Fibroblast of the conjunctiva (primary cell): Measurements from ENCODE around the gene CCDC85A.

Experiments
- DNase-seq: peaks from one replicate; pipeline ENCODE4 v3.0.0-alpha.2; 2010; ENCODE audit warnings: low read depth

Gene CCDC85A

GRCh38 chr2:56309626-56310170 lies 125.9 kb downstream of the CCDC85A start:
- no peak for DNase-seq

- no peak for DNase-seq
These were observed 129.7 kb downstream of the CCDC85A start for GRCh38 chr2:56313500-56313921.

- DNase-seq, result no peak
These were observed 130.6 kb downstream of the CCDC85A start for GRCh38 chr2:56314371-56314770.

- DNase-seq, result no peak
These were observed 131.0 kb downstream of the CCDC85A start for GRCh38 chr2:56314796-56315195.

- peak; percentile 6 for DNase-seq
These were observed 131.6 kb downstream of the CCDC85A start for GRCh38 chr2:56315376-56315775.

- no peak for DNase-seq
These were observed 132.2 kb downstream of the CCDC85A start for GRCh38 chr2:56316011-56316410.

GRCh38 chr2:56318147-56318546 lies 134.4 kb downstream of the CCDC85A start:
- no peak for DNase-seq

GRCh38 chr2:56325661-56326345 lies 142.0 kb downstream of the CCDC85A start:
- no peak for DNase-seq

GRCh38 chr2:56326346-56326741 lies 142.6 kb downstream of the CCDC85A start:
- no peak for DNase-seq

- no peak for DNase-seq
These were observed 148.0 kb downstream of the CCDC85A start for GRCh38 chr2:56331810-56332209.

- DNase-seq, result no peak
These were observed 150.2 kb downstream of the CCDC85A start for GRCh38 chr2:56333812-56334485.

GRCh38 chr2:56334622-56335021 lies 150.8 kb downstream of the CCDC85A start:
- DNase-seq, result no peak

- no peak for DNase-seq
These were observed 151.3 kb downstream of the CCDC85A start for GRCh38 chr2:56335101-56335500.

GRCh38 chr2:56337342-56337741 lies 153.6 kb downstream of the CCDC85A start:
- no peak for DNase-seq

GRCh38 chr2:56338232-56338631 lies 154.4 kb downstream of the CCDC85A start:
- DNase-seq, result no peak

- no peak for DNase-seq
These were observed 161.0 kb downstream of the CCDC85A start for GRCh38 chr2:56344771-56345170.

- no peak for DNase-seq
These were observed 164.1 kb downstream of the CCDC85A start for GRCh38 chr2:56347881-56348280.

- DNase-seq, result no peak
These were observed 164.8 kb downstream of the CCDC85A start for GRCh38 chr2:56348392-56349210.

- DNase-seq, result no peak
These were observed 174.0 kb downstream of the CCDC85A start for GRCh38 chr2:56357655-56358295.

- DNase-seq, result no peak
These were observed 178.1 kb downstream of the CCDC85A start for GRCh38 chr2:56361844-56362243.

- DNase-seq, result no peak
These were observed 181.1 kb downstream of the CCDC85A start for GRCh38 chr2:56364902-56365301.

GRCh38 chr2:56369316-56369715 lies 185.5 kb downstream of the CCDC85A start:
- no peak for DNase-seq
